Calu3 (cell line): ENCODE measurements around the gene DIAPH1. TPM values are rescaled to one million over a fixed set of nuclear protein-coding genes. Genes with fewer than 3 reads are reported as not detected.

ENCODE experiments used
- BruUV-seq: library from RNA; stranded (reverse); fragments of 400-500 nt; replicated peaks from 2 replicates; lab custom pipeline; 2021; lab: Mats Ljungman, UMichigan
- CTCF ChIA-PET: fragments of 300-600 bp; sonication (Branson Sonifier 250); formaldehyde crosslinking; loops from one replicate; lab custom pipeline; 2022; ENCODE audit warnings: antibody characterized with exemption; lab: Charles Lee
- DNase-seq: peaks from one replicate; pipeline ENCODE4 v3.0.0; 2022
- H3K27ac Mint-ChIP-seq: one replicate; pipeline ENCODE4 v1.8.0; 2022; ENCODE audit warnings: mixed read lengths; ENCODE audit not compliant: unreplicated experiment
- H3K27me3 Mint-ChIP-seq: one replicate; pipeline ENCODE4 v1.8.0; 2022; ENCODE audit warnings: mixed read lengths; ENCODE audit not compliant: unreplicated experiment
- H3K36me3 Mint-ChIP-seq: one replicate; pipeline ENCODE4 v1.8.0; 2022; ENCODE audit warnings: mild to moderate bottlenecking, moderate library complexity, mixed read lengths; ENCODE audit not compliant: insufficient read depth, unreplicated experiment
- H3K4me1 Mint-ChIP-seq: one replicate; pipeline ENCODE4 v1.8.0; 2022; ENCODE audit warnings: mild to moderate bottlenecking, low read depth, mixed read lengths; ENCODE audit not compliant: unreplicated experiment
- H3K4me3 Mint-ChIP-seq: one replicate; pipeline ENCODE4 v1.8.0; 2022; ENCODE audit warnings: mild to moderate bottlenecking, low read depth, moderate library complexity, mixed read lengths; ENCODE audit not compliant: unreplicated experiment
- H3K9me3 Mint-ChIP-seq: one replicate; pipeline ENCODE4 v1.8.0; 2022; ENCODE audit warnings: low read depth, mixed read lengths; ENCODE audit not compliant: unreplicated experiment
- intact Hi-C: fragments of 100-400 bp; cut with micrococcal nuclease; formaldehyde crosslinking; loops from one replicate; pipeline ENCODE4 v1.10.0; 2022; ENCODE audit not compliant: unreplicated experiment
- total RNA-seq: library from RNA; stranded (reverse); gene quantifications from 2 replicates; pipeline ENCODE4 v1.2.3, GENCODE V29; 2022
- TF ChIP-seq, protein P1 (sequence below): fragments of 200-600 bp; IDR thresholded peaks from one replicate; pipeline ENCODE4 v1.8.0; 2022; ENCODE audit warnings: antibody characterized with exemption; ENCODE audit not compliant: unreplicated experiment

The DIAPH1 gene
- total RNA-seq, 1 experiment from 2014 or later = 219 TPM

DNA sequence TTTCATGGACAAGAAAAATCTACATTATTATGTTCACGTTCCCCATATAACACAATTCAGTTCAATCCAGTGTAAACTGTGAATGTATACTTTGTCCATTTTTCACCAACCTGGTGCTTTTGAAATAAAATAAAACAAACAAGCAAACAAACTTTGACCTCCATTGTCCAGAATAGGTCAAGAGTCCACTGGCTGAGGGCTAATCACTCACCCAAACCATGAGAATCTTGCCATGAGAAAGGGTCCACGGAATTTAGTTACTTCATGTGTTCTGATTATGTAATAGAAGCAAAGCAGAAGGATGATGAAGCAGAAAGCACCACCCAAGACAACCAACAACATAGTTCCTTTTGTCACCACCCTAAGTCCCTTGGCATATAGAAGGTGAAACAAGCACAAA is 28.7 kb downstream of the DIAPH1 start:
- H3K27me3 Mint-ChIP-seq = no peaks in the 10 kb centered on the region
- DNase-seq = no peak
- peaks cover 27% of the 10 kb centered on the region for H3K36me3 Mint-ChIP-seq
- H3K27ac Mint-ChIP-seq = no peak overlapping the region
- peaks cover 20% of the 10 kb centered on the region for H3K4me1 Mint-ChIP-seq
- BruUV-seq = no TSS peak
- TF ChIP-seq, protein P1, sequence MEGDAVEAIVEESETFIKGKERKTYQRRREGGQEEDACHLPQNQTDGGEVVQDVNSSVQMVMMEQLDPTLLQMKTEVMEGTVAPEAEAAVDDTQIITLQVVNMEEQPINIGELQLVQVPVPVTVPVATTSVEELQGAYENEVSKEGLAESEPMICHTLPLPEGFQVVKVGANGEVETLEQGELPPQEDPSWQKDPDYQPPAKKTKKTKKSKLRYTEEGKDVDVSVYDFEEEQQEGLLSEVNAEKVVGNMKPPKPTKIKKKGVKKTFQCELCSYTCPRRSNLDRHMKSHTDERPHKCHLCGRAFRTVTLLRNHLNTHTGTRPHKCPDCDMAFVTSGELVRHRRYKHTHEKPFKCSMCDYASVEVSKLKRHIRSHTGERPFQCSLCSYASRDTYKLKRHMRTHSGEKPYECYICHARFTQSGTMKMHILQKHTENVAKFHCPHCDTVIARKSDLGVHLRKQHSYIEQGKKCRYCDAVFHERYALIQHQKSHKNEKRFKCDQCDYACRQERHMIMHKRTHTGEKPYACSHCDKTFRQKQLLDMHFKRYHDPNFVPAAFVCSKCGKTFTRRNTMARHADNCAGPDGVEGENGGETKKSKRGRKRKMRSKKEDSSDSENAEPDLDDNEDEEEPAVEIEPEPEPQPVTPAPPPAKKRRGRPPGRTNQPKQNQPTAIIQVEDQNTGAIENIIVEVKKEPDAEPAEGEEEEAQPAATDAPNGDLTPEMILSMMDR = no peak
- intact Hi-C loops = no loop called here
- no peak overlapping the region for H3K4me3 Mint-ChIP-seq
- CTCF ChIA-PET = interaction anchor here (0.7 kb wide), 1 partner anchor 28 kb away, joined by 3 read pairs; no protein-coding TSS in a partner anchor
- H3K9me3 Mint-ChIP-seq = no peaks in the 10 kb centered on the region

DNA sequence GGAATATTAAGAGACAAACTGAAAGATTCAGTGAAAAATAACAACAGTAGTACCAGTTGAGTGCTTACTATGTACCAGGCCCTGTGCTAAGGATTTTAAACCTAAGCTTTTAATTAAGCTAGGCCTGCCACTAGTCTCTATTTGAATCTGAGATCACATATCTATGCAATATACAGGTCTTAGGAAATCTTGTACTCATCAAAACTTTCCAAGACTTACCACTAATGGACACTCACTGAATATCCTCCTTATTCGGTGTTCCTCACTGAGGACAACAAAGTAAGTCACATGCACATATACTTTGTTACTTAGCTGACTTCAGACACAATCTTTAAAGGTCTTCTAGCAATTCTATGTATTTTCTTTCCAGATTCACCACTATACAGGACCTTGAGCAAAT is 32.6 kb downstream of the DIAPH1 start:
- no peak for DNase-seq
- CTCF ChIA-PET = no interaction called here
- BruUV-seq = no TSS peak
- TF ChIP-seq, protein P1 = no peak
- no peak overlapping the region for H3K27ac Mint-ChIP-seq
- no peaks in the 10 kb centered on the region for H3K27me3 Mint-ChIP-seq
- H3K36me3 Mint-ChIP-seq = peaks cover 46% of the 10 kb centered on the region
- intact Hi-C loops = no loop called here
- H3K9me3 Mint-ChIP-seq = no peaks in the 10 kb centered on the region
- no peak overlapping the region for H3K4me3 Mint-ChIP-seq
- H3K4me1 Mint-ChIP-seq = peaks cover 10% of the 10 kb centered on the region

DNA sequence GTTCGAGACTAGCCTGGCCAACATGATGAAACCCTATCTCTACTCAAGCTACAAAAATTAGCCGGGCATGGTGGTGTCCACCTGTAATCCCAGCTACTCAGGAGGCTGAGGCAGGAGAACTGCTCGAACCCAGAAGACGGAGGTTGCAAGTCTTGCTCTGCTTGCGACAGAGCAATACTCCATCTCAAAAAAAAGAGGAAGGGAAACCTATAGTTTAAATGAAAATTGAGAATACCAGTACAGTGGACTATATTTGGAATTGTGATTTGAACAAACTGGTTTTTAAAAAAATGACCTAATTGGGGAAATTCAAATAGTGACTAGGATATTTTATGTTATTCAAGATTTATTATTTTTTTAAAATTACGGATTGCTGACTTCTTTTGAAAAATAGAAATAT is 33.2 kb downstream of the DIAPH1 start:
- intact Hi-C loops = no loop called here
- Mint-ChIP-seq H3K27ac (no peak overlapping the region), H3K36me3 (peaks cover 41% of the 10 kb centered on the region), H3K9me3 (no peaks in the 10 kb centered on the region), H3K4me3 (no peak overlapping the region), H3K4me1 (peaks cover 3% of the 10 kb centered on the region), H3K27me3 (no peaks in the 10 kb centered on the region)
- TF ChIP-seq, protein P1 = no peak
- no peak for DNase-seq
- CTCF ChIA-PET = no interaction called here
- no TSS peak for BruUV-seq

GRCh38 chr5:141574122-141574510 is 44.7 kb downstream of the DIAPH1 start:
- TF ChIP-seq, protein P1 = no peak
- H3K4me3 Mint-ChIP-seq = no peak overlapping the region
- no peaks in the 10 kb centered on the region for H3K9me3 Mint-ChIP-seq
- intact Hi-C loops = no loop called here
- no peaks in the 10 kb centered on the region for H3K4me1 Mint-ChIP-seq
- no TSS peak for BruUV-seq
- H3K27me3 Mint-ChIP-seq = no peaks in the 10 kb centered on the region
- H3K36me3 Mint-ChIP-seq = peaks cover 36% of the 10 kb centered on the region
- no peak for DNase-seq
- CTCF ChIA-PET = no interaction called here
- H3K27ac Mint-ChIP-seq = no peak overlapping the region
